ENCODE results near the gene CDK5RAP1.

CDK5RAP1 gene

GRCh38 chr20:33332905-33333456 lies 68.3 kb downstream of the CDK5RAP1 start:
- DNase-seq: no peak

GRCh38 chr20:33328157-33329137 lies 72.9 kb downstream of the CDK5RAP1 start:
- DNase-seq: no peak

- no peak for DNase-seq
These were observed 76.0 kb downstream of the CDK5RAP1 start for GRCh38 chr20:33325350-33325749.

GRCh38 chr20:33323236-33323635 lies 78.1 kb downstream of the CDK5RAP1 start:
- DNase-seq: no peak

GRCh38 chr20:33322456-33322855 lies 78.9 kb downstream of the CDK5RAP1 start:
- no peak for DNase-seq

- DNase-seq: no peak
These were observed 81.3 kb downstream of the CDK5RAP1 start for GRCh38 chr20:33320006-33320405.

- no peak for DNase-seq
These were observed 83.3 kb downstream of the CDK5RAP1 start for GRCh38 chr20:33318096-33318429.

GRCh38 chr20:33317424-33318095 lies 83.8 kb downstream of the CDK5RAP1 start:
- DNase-seq: no peak

GRCh38 chr20:33316958-33317357 lies 84.4 kb downstream of the CDK5RAP1 start:
- DNase-seq: no peak

- no peak for DNase-seq
These were observed 85.0 kb downstream of the CDK5RAP1 start for GRCh38 chr20:33316343-33316742.

- no peak for DNase-seq
These were observed 87.5 kb downstream of the CDK5RAP1 start for GRCh38 chr20:33313686-33314314.

- DNase-seq: no peak
These were observed 88.7 kb downstream of the CDK5RAP1 start for GRCh38 chr20:33312583-33312982.

- no peak for DNase-seq
These were observed 89.3 kb downstream of the CDK5RAP1 start for GRCh38 chr20:33311996-33312395.

GRCh38 chr20:33311011-33311410 lies 90.3 kb downstream of the CDK5RAP1 start:
- DNase-seq: no peak

- no peak for DNase-seq
These were observed 90.9 kb downstream of the CDK5RAP1 start for GRCh38 chr20:33310327-33310899.

- no peak for DNase-seq
These were observed 91.7 kb downstream of the CDK5RAP1 start for GRCh38 chr20:33309631-33310030.

Measured in activated CD4-positive, alpha-beta T cell treated with anti-CD3 and anti-CD28 coated beads, Interleukin-2, amount 50 U/mL, for 48 hours (primary cell).